ENCODE measurements around the gene MEAF6.

The MEAF6 gene

GRCh38 chr1:37482796-37483744 is 31.5 kb downstream of the MEAF6 start:
- no peak for DNase-seq

- no peak for DNase-seq
Observed at GRCh38 chr1:37482004-37482785, 32.4 kb downstream of the MEAF6 start.

GRCh38 chr1:37481289-37482003 is 33.1 kb downstream of the MEAF6 start:
- DNase-seq = no peak

GRCh38 chr1:37480581-37481288 is 33.8 kb downstream of the MEAF6 start:
- no peak for DNase-seq

GRCh38 chr1:37480125-37480466 is 34.5 kb downstream of the MEAF6 start:
- DNase-seq = no peak

GRCh38 chr1:37479255-37480124 is 35.1 kb downstream of the MEAF6 start:
- no peak for DNase-seq

GRCh38 chr1:37478890-37479254 is 35.7 kb downstream of the MEAF6 start:
- DNase-seq = no peak

GRCh38 chr1:37478451-37478881 is 36.1 kb downstream of the MEAF6 start:
- no peak for DNase-seq

- no peak for DNase-seq
Observed at GRCh38 chr1:37477946-37478345, 36.6 kb downstream of the MEAF6 start.

- DNase-seq = no peak
Observed at GRCh38 chr1:37477198-37477931, 37.2 kb downstream of the MEAF6 start.

GRCh38 chr1:37476460-37477197 is 37.9 kb downstream of the MEAF6 start:
- DNase-seq = no peak

GRCh38 chr1:37476087-37476452 is 38.5 kb downstream of the MEAF6 start:
- DNase-seq = no peak

GRCh38 chr1:37475380-37476086 is 39.0 kb downstream of the MEAF6 start:
- DNase-seq = no peak

GRCh38 chr1:37474697-37475379 is 39.7 kb downstream of the MEAF6 start:
- DNase-seq = no peak

GRCh38 chr1:37474046-37474696 is 40.4 kb downstream of the MEAF6 start, which contains the start of gene ZC3H12A:
Gene ZC3H12A (plus strand): TSS chr1:37474580. CDS start chr1:37475497, 917 bp downstream.
- peak; percentile 27 for DNase-seq

- no peak for DNase-seq
Observed at GRCh38 chr1:37473431-37474045, 41.0 kb downstream of the MEAF6 start.

GRCh38 chr1:37472994-37473393 is 41.6 kb downstream of the MEAF6 start:
- DNase-seq = no peak

- no peak for DNase-seq
Observed at GRCh38 chr1:37472281-37472680, 42.3 kb downstream of the MEAF6 start.

Data from NCI-H1694 treated with DMSO at 0.1 percent for 48 hours (cell line).